NCI-H345 treated with DMSO at 0.1 percent for 48 hours (cell line): Measurements from ENCODE around the gene C7orf57.

Experiments used
- DNase-seq: peaks from one replicate; lab custom pipeline; 2025; ENCODE audit not compliant: unreplicated experiment; lab: John Stamatoyannopoulos, UW

C7orf57 gene

DNA sequence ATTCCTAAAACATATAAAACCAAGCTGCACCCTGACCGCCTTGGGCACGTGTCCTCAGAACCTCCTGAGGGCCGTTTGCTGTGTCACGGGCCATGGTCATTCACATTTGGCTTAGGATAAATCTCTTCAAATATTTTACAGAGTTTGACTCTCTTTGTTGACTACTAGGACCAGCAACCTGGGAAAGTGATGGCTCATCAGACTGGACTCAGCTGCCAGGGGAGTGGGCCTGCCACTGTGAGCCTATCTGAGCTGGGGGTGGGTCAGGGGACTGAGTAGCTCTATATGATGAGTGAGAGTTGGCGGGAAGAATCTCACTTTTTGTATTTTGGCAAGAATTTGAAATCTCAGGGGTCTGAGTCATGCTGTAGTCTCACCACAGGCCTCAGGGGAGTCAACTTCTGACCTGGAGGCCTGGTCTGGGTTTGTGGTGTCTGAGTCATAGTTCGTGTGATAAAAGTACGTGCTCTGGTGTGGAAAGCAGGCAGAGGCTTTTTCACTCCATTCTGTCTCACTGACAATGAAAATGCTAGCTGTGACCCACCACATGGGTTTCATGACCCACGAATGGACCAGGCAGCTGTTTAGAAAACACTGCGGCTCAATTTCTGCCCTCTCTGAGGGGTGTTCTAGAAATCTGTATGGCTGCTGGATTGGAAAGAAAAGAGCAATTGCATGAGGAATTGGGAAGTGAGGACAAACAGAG, 49.5 kb downstream of the C7orf57 start:
- DNase-seq = no peak

DNA sequence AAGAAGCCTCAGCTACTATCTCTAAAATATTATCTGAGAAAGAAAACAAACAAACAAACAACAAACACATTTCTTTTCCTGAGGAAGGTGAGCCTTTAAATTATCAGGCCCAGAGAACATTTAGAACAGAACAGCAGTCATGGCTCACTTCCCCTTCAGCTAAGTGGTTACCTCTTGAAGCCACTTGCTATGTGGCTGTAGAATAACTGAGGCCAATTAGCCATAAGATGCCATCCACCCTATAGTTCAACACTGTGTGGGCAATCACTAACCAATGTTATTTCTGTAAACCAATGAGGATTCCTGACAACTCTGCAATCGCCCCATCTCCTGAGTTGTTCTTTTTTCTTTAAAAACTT, 50.1 kb downstream of the C7orf57 start:
- DNase-seq = no peak

DNA sequence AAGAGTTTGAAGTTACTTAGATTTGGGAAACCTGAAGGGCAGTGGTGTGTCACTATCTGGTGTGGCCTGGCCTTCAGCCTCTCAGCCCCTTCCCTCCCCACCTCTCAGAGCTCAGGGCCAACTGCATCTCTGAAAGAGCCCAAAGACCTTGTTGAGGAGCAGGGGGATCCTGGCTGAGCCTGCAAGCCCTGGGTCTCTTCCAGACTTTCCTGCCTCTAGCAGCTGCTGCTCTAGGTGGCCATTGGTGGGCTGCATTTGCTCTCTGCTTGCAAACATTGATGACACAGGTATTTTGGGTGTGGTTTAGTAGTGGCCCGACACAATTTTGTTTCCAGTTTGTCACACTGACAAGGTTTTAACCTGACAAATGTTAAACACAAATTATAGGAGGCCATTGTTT, 50.6 kb downstream of the C7orf57 start:
- no peak for DNase-seq

DNA sequence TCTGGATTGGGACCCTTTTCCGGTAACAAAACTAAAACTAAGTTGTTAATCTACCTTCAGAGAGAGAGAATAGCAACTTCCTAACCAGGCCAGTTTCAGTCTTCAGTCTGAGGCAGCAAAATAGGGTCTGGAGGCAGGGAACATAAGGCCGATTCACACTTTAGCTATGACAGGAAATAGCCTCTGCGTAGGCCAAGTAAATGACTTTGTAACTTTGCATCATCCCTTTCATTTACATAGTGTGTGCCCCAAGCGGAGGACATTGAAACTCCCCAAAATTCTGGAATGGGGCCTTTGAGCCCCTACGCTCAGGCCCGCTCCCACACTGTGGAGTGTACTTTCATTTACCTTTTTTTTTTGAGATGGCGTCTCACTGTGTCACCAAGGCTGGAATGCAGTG, 52.0 kb downstream of the C7orf57 start:
- DNase-seq = no peak

DNA sequence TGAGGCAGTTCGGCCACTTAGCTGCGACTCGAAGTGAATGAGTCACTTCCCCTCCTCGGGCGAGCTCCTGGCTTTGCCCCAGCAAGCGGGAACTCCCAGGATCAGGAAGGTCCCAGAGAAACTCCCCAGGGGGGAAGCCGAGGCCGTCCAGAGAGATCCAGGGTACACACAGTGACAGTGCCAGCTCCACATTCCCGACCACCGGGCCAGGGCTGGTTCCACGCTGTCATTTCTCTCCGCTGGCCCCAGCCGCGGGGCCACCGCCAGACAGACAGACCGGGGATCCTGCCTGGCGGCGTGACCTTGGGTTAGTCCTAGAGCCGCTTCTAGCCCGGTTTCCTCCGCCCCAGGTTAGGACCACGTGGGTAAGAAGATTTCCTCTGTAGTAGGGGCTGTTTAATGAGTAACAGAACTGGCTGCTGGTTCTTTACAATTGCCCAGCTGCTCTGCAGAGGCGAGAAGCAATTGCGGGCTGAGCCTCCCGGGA, 53.3 kb downstream of the C7orf57 start:
- DNase-seq = peak; percentile 80

DNA sequence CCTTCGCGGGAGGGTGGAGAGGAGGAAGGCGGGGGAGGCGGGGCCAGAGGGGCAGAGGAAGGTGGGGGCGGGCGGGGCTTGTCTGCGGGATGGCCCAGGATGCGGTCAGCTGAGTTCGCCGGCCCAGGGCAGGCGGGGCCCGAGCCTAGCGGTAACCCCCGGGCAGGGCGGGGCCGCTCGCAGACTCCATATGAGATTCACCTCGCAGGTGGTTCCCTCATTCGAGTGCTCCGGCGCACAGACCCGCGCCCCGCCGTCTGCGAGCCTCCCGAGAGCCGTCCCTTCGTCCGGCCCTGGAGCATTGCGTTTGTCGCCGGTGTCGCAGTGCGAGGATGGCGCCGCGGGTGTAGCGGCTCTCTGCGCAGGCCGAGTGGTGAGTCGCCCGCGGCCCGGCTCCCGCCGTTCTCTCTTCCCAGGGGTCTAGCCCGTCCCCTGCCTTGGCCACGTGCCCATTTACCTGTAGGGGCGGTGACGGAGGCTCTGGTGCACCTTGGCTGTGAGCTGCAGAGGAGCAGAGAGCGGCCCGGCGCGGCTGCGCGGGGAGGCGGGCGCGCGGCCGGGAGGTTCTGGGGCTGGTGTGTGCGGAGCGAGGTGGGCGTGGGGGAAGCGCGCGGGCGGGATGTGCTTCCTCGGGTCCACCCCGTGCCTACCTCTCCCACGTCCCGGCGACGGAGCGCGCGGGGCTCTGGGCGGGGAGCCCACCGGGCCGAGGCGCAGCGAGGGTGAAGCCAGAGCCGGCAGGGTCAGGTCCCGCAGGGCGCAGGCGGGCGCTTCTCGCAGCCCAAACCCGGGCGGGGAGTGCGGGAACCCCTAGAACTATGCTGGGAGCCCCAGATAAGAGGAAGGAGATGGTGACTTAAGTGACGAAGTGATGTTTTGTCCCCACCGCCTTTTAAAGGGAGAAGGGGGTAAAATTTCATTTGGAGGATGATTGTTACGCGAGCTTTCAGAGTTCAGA, 54.0 kb downstream of the C7orf57 start, which contains the start of gene UPP1:
UPP1 (plus strand) TSS at position 220 of the 958 bp plus-strand sequence. CDS start 5,519 bp downstream, outside the sequence.
- peak; percentile 80 for DNase-seq

DNA sequence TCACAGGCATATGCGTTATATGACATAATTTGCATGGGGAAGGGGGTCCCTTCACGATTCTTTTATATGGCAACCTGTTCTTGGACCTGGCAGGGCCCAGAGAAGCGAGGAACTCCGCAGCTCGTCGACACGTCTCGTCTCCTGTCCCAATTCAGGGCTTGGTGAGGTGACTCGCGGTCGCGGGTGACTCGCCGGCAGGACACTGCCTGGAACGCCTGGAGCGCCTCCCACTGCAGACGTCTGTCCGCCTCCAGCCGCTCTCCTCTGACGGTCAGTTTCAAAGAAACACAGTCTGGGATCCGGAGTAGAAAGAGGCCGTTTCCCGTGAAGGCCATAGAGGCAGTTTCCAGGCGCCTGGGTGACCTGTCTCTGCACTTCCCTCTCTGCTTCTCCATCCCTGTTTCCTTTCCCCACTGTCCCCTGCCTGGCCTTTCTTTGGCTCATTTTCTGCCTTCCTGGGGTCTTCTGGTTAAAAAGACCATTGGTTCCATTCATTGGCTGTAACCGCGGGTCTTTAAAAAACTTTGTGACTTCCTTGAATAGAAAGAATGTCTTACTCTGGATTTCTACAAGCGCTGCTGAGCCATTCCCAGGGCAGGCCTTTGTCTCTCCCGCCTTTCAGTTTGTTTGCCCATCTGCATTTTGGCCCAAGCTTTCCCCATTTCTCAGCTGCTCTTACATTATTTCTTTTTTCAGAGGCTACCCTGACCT, 54.9 kb downstream of the C7orf57 start:
- DNase-seq = no peak

DNA sequence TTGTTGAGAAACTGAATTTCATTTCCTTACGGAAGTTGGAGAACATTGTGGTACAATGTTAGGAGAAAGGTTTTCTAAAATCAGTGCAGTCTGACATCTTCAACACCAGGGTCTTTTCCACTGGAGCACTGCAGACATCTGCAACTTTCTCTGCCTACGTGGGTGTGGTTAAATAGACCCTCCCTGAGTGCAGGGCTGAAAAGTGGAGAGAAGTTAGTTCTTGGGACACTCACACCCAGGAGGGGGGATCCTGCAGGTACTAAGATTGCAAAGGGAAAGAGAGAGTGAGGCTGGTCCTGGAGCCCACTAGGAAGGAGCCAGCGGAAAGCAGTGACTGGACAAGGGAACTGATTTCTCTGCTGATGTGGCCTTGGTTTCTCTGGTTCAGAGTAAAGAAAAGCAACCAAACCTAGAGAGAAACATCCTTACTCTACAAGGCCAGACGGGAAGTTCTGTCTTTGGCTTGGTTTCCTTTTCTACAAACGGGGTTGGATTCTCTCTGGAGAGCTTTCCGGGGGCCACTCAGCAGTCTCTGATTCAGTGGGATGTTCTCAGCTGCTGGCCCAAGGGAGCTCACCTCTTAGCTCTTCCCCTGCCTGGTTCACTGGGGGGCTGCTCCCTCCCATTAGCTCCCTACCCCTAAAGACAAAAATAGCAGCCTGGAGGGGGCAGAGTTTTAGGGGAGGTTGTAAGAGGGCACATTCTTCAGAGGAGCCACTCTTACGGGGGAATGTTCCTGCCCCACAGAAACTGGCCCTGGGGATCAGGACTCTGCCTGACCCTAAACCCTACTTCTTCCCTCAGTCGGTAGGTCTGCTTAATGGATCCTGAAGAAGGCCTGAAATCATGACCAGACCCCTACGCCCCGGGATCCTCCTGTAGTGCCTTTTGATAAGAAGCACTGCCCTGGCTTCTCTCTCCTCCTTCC, 56.4 kb downstream of the C7orf57 start:
- DNase-seq = no peak

DNA sequence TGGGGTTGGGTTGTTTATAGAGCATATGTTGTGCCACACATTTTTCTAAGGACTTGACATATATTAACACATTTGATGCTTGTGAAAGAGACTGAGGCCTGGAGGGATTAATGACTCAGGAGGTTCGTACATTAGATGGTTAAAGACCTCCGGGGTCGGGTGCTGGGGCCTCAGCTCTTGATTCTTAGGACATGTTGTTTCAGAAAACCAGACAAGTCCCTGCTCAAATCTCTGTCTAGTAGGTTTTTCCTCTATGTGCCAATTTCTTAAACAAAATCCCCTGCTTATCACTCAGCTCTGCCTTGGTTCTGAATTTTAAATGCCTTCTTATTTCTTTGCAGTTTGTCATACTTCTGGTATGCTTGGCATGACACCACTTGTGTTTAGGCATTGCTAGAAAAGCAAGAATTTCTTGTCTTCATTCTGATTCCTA, 59.5 kb downstream of the C7orf57 start:
- DNase-seq = no peak

DNA sequence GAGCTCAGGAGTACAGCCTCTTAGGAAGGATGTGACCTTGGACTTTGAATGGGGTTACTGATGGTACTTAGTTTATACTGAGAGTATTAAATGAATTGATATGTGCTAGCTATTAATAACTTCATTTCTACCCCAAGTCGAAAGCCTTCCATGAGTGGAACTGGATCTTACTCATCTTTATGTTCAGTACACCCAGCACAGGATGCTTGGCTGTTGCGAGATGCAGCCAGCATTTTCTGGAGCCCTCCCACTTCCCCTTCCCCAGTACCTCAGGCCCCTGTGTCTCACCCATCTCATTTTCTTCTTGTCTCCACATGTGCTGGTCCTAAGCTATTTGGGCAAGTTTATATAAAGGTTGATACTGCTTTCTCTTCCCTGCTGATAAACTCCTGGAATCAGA, 60.9 kb downstream of the C7orf57 start:
- DNase-seq = no peak

DNA sequence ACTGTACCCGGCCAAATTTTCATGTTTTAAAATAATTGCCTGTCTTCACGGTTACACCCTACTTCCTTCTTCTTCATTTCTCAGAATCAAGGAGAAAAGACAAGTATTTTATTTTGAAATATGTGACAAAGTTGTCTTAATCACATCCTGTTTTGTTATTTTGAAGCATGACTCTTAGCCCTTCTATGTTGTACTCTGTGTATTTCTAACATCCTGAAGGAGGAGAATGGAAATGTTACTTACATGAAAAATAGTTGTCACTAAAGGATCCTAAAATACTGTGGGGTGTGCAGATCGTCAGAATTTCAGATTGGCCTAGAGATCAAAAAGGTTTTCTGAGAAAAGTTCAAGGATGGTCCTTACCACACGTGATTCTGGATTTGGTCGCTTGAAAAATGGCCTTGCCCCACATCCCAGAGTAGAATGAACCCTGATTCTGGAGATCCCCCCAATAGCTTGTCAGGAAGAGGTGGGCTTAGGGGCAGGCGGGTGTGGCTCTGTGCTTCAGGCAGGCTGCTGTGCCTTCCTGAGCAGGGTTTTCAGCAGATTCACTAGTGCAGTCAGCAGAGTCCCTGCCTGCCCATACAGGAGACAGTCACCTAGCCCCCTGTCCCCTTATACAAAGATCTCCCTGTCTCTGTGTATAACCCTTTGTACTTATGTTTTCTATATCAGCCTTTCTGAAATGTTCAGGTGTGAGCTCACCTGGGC, 62.3 kb downstream of the C7orf57 start:
- no peak for DNase-seq

DNA sequence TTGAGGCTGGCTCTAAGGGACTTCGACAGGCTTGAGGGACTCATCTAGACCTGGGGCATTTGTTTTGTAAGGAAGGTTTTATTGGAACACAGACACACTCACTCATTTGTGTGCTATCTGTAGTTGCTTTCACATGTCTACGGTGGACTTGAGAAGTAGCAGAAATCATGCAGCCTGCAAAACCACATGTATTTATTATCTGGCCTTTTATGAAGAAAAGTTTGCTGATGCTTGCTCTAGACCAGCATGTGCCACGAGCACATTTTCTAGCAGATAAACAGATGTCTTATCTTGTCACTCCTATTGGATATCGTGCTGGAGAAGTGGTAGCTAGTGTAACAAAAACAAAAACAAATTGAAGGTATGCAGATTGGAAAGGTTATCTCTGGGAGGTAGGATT, 63.5 kb downstream of the C7orf57 start:
- no peak for DNase-seq

DNA sequence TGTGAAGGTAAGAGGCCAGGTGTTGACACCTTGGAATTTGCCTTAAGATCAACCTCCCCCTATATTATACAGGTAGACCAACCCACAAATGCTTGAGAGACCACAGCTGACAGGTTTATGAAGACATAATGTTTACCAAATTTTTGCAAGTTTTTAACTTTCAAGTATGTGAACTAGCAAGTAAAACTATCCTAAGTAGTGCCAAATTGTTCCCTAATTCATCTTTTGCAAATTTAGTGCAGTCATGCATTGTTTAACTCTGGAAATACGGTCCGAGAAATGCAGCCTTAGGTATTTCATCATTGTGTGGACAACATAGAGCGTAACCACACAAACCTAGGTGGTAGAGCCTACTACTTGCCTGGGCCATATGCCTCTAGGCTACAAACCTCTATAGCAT, 64.4 kb downstream of the C7orf57 start:
- no peak for DNase-seq

DNA sequence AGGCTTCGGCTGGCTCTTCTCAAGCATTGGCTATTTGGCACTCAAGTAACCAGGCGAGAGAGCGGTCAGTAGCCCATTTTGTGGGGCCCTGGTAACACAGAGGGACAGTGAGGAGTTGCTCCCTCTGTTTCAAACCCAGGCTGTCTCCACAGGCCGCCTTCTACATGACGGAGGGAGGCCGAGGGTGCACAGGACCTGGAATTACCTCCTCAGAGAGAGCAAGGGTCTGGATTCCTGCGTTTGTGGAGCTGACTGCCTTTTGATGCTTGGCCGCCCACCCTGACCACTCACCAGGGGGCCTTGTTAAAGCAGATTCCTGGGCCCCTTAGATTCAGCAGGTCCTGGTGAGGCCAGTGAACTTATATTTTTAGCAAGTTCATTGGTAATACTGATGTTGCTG, 66.0 kb downstream of the C7orf57 start:
- no peak for DNase-seq

DNA sequence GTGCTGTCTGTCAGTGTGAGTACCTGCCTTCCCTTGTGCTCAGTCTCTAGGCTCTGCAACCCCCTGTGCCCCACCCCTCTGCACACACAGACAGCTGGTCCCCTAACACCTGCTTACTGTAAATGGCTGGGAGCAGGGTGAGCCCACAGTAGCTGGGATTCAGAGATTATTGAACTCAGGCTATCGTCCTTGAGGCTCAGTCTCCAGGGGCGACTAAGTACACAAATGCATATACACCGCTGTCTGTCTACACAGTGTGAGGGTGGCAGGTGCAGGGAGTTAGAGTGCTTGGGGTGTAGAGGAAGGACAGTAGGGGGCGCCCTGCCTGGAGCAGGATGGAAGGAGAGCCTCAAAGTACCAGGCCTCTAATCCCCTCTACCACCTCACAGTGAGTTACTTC, 66.6 kb downstream of the C7orf57 start:
- peak; percentile 21 for DNase-seq

DNA sequence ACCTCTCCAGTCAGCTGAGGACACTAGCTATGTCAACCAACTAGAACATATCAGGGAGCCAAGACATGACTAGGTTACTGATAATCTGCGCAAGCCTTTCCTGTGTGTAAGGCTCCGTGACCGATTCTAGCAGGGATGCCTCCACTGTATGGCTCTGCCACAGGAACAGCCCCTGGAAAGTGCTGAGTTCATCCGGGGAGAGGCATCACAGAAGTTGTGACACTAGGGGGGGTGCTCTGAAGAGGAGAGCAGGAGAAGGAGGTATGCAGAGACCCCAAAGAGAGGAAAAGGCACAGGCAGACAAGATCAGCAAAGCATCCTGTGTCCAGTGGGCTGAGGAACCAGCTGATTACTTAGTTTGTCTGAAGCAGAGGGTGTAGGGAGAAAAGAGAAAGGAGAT, 67.2 kb downstream of the C7orf57 start:
- no peak for DNase-seq

DNA sequence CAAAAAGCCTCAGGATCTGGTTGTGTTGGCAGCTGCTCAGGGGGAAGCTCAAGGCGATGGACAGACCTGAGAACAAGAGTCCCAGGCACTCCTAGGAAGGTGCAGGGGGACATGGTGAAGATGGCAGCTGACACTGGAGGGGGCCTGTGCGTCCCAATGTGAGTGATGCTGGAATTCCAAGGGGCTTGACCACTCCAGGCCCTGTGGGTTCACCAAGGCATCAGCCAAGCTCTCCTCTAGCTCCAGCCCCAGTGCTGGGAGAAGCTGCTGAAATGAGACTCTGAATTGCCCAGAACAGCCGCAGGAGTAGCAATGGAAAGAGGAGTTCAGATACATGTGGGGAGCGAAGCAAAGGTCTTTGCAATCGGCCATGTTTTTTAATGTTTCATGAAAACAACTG, 69.7 kb downstream of the C7orf57 start:
- no peak for DNase-seq

DNA sequence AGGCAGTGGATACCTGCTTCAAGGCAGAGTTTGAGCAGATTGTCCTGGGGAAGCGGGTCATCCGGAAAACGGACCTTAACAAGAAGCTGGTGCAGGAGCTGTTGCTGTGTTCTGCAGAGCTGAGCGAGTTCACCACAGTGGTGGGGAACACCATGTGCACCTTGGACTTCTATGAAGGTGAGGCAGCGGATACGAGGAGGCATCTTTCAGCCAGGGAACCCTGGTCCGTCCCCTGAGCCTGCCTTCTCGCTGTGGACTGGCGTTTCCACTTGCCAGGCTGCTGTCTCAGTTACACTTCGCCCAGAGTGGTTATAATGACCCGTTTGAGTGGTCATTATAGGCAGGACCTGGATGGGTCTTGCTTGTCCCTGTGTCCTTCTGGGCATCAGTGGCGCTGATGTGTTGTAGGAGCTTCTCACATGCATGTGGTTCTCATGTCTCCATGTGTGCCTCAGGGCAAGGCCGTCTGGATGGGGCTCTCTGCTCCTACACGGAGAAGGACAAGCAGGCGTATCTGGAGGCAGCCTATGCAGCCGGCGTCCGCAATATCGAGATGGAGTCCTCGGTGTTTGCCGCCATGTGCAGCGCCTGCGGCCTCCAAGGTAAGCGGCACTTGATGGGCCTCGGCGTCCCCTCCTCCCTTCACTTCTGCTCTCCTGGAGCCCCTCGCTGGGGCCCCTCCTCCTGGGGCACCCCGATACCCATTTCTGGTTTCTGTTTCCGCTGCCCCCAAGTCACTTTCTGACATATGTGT, 71.7 kb downstream of the C7orf57 start:
- no peak for DNase-seq

DNA sequence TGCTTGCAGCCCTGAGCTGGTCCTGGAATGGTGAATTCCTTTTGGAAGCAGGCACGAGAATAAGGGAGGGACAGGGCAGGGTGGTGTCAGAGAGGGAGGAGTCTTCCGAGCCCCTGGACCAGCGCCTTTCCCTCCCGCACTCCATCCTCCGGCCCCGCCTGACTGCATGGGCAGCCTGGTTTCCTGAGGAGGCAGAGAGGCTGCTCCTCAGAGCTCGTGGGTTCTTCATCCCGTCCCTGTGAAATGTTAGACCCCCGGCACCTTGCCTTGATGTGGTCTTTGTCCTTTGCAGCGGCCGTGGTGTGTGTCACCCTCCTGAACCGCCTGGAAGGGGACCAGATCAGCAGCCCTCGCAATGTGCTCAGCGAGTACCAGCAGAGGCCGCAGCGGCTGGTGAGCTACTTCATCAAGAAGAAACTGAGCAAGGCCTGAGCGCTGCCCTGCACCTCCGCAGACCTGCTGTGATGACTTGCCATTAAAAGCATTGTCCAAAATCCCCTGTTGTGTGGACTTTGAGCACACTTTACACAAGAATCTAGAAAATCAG, 72.7 kb downstream of the C7orf57 start:
- DNase-seq = no peak
